HEK293 (cell line): ENCODE data around the gene APCDD1L.

Experiments used
- REST ChIP-seq: fragments of 450-650 bp; formaldehyde crosslinking; IDR thresholded peaks from 2 replicates; pipeline ENCODE4 v1.5.1; 2016; ENCODE audit warnings: missing biosample characterization, missing genetic modification characterization
- ZBTB10 ChIP-seq: fragments of 450-650 bp; formaldehyde crosslinking; IDR thresholded peaks from 2 replicates; pipeline ENCODE4 v1.5.1; 2016; ENCODE audit warnings: missing biosample characterization, missing genetic modification characterization
- ZBTB48 ChIP-seq: fragments of 450-650 bp; formaldehyde crosslinking; IDR thresholded peaks from 2 replicates; pipeline ENCODE4 v1.5.1; 2016; ENCODE audit warnings: missing biosample characterization, missing genetic modification characterization
- ZNF148 ChIP-seq: fragments of 450-650 bp; formaldehyde crosslinking; IDR thresholded peaks from 2 replicates; pipeline ENCODE4 v1.5.0; 2017; ENCODE audit warnings: missing biosample characterization, missing genetic modification characterization, borderline replicate concordance
- ZNF16 ChIP-seq: fragments of 450-650 bp; formaldehyde crosslinking; IDR thresholded peaks from 2 replicates; pipeline ENCODE4 v1.5.1; 2016; ENCODE audit warnings: low read depth, missing biosample characterization, missing genetic modification characterization
- ZNF184 ChIP-seq: fragments of 450-650 bp; IDR thresholded peaks from 2 replicates; pipeline ENCODE4 v1.5.1; 2018; ENCODE audit warnings: missing biosample characterization, mild to moderate bottlenecking, missing genetic modification characterization
- ZNF391 ChIP-seq: fragments of 450-650 bp; formaldehyde crosslinking; IDR thresholded peaks from 2 replicates; pipeline ENCODE4 v1.5.1; 2016; ENCODE audit warnings: low read depth, missing biosample characterization, missing genetic modification characterization, borderline replicate concordance
- TF ChIP-seq, protein P1 (sequence below): fragments of 450-650 bp; formaldehyde crosslinking; IDR thresholded peaks from 2 replicates; pipeline ENCODE4 v1.5.1; 2016; ENCODE audit warnings: missing biosample characterization, missing genetic modification characterization
- TF ChIP-seq, protein P2 (sequence below): fragments of 450-650 bp; formaldehyde crosslinking; IDR thresholded peaks from 2 replicates; pipeline ENCODE4 v1.5.1; 2016; ENCODE audit warnings: missing biosample characterization, missing genetic modification characterization

- TF ChIP-seq, protein P1, sequence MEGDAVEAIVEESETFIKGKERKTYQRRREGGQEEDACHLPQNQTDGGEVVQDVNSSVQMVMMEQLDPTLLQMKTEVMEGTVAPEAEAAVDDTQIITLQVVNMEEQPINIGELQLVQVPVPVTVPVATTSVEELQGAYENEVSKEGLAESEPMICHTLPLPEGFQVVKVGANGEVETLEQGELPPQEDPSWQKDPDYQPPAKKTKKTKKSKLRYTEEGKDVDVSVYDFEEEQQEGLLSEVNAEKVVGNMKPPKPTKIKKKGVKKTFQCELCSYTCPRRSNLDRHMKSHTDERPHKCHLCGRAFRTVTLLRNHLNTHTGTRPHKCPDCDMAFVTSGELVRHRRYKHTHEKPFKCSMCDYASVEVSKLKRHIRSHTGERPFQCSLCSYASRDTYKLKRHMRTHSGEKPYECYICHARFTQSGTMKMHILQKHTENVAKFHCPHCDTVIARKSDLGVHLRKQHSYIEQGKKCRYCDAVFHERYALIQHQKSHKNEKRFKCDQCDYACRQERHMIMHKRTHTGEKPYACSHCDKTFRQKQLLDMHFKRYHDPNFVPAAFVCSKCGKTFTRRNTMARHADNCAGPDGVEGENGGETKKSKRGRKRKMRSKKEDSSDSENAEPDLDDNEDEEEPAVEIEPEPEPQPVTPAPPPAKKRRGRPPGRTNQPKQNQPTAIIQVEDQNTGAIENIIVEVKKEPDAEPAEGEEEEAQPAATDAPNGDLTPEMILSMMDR (tag by site-specific recombination): no peak
- TF ChIP-seq ZBTB10 (no peak), ZNF184 (no peak), REST (tag by site-specific recombination) (no peak), ZNF391 (no peak), ZBTB48 (tag by site-specific recombination) (no peak), ZNF148 (no peak), ZNF16 (tag by site-specific recombination) (no peak)
- TF ChIP-seq, protein P2, sequence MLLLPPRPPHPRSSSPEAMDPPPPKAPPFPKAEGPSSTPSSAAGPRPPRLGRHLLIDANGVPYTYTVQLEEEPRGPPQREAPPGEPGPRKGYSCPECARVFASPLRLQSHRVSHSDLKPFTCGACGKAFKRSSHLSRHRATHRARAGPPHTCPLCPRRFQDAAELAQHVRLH (tag by site-specific recombination): no peak
Measured at GRCh38 chr20:58513580-58514285, 1.5 kb downstream of the APCDD1L start.
